Activated naive CD8-positive, alpha-beta T cell treated with anti-CD3 and anti-CD28 coated beads, Interleukin-2, amount 10 ng/mL, durations not matched to agents 7 days and 5 days (primary cell): ENCODE measurements around the gene COIL. TPM values are rescaled to one million over a fixed set of nuclear protein-coding genes. Genes with fewer than 3 reads are reported as not detected.
A peak's percentile ranks its signal among the peaks of the same experiment; 100 is the strongest.
"Not testable (repeated sequence)": the region's sequence is repeated elsewhere in the genome, so short reads cannot be mapped to it uniquely, and the experiment has no call there.

Experiments used
- ATAC-seq: fragments of 150-1000 bp; cut with Tn5 transposase; one replicate; pipeline ENCODE4 v1.10.0; 2021; ENCODE audit warnings: low read depth, moderate library complexity
- POLR2A ChIA-PET: fragments of 350-600 bp; sonication (Branson Sonifier 250); formaldehyde crosslinking; loops from one replicate; lab custom pipeline; 2021; ENCODE audit warnings: antibody characterized with exemption; lab: Charles Lee
- DNase-seq: peaks from one replicate; pipeline ENCODE4 v3.0.0; 2021
- H3K27ac Mint-ChIP-seq: one replicate; pipeline ENCODE4 v1.8.0; 2022; ENCODE audit warnings: mild to moderate bottlenecking, mixed read lengths
- H3K27me3 Mint-ChIP-seq: one replicate; pipeline ENCODE4 v1.8.0; 2022; ENCODE audit warnings: mild to moderate bottlenecking, moderate library complexity, mixed read lengths
- H3K36me3 Mint-ChIP-seq: one replicate; pipeline ENCODE4 v1.8.0; 2021; ENCODE audit warnings: mild to moderate bottlenecking, mixed read lengths
- H3K4me1 Mint-ChIP-seq: one replicate; pipeline ENCODE4 v1.8.0; 2021; ENCODE audit warnings: mixed read lengths
- H3K4me3 Mint-ChIP-seq: one replicate; pipeline ENCODE4 v1.8.0; 2022; ENCODE audit warnings: mild to moderate bottlenecking, moderate library complexity, mixed read lengths
- H3K9me3 Mint-ChIP-seq: one replicate; pipeline ENCODE4 v1.8.0; 2021; ENCODE audit warnings: mixed read lengths
- total RNA-seq, 2 experiments: library from RNA; stranded (reverse); gene quantifications; one replicate each; pipeline ENCODE4 v1.2.3, GENCODE V29; 2021

The COIL gene
- total RNA-seq, 2 experiments from 2014 or later: 16.4 TPM

- Mint-ChIP-seq H3K36me3 (no peaks in the 10 kb centered on the region), H3K9me3 (peaks cover 2% of the 10 kb centered on the region), H3K4me3 (no peak overlapping the region), H3K27me3 (peaks cover 48% of the 10 kb centered on the region), H3K4me1 (peaks cover 11% of the 10 kb centered on the region), H3K27ac (no peak overlapping the region)
- no peak for ATAC-seq
- no peak for DNase-seq
- POLR2A ChIA-PET: no interaction called here
Measured at GRCh38 chr17:56973520-56973919, 12.7 kb upstream of the COIL start.

GRCh38 chr17:56972111-56972730 lies 11.4 kb upstream of the COIL start:
- Mint-ChIP-seq H3K36me3 (no peaks in the 10 kb centered on the region), H3K4me1 (peaks cover 4% of the 10 kb centered on the region), H3K4me3 (no peak overlapping the region), H3K27me3 (peaks cover 50% of the 10 kb centered on the region), H3K27ac (no peak overlapping the region), H3K9me3 (peaks cover 2% of the 10 kb centered on the region)
- DNase-seq: no peak
- POLR2A ChIA-PET: no interaction called here
- no peak for ATAC-seq

- Mint-ChIP-seq H3K27me3 (peaks cover 40% of the 10 kb centered on the region), H3K36me3 (no peaks in the 10 kb centered on the region), H3K4me1 (no peaks in the 10 kb centered on the region), H3K9me3 (peaks cover 2% of the 10 kb centered on the region), H3K27ac (no peak overlapping the region), H3K4me3 (no peak overlapping the region)
- no peak for ATAC-seq
- DNase-seq: no peak
- POLR2A ChIA-PET: no interaction called here
Measured at GRCh38 chr17:56970974-56971373, 10.1 kb upstream of the COIL start.

- no peak for DNase-seq
- H3K4me3 Mint-ChIP-seq: no peak overlapping the region
- peaks cover 2% of the 10 kb centered on the region for H3K4me1 Mint-ChIP-seq
- no peaks in the 10 kb centered on the region for H3K36me3 Mint-ChIP-seq
- peaks cover 24% of the 10 kb centered on the region for H3K27me3 Mint-ChIP-seq
- H3K9me3 Mint-ChIP-seq: peaks cover 2% of the 10 kb centered on the region
- H3K27ac Mint-ChIP-seq: no peak overlapping the region
- ATAC-seq: no peak
- POLR2A ChIA-PET: interaction anchor here (1.2 kb wide), 1 partner anchor 11 kb away, joined by 3 read pairs; the partner anchor contains the start of gene SCPEP1
Measured at GRCh38 chr17:56966338-56966737, 5.5 kb upstream of the COIL start.

- POLR2A ChIA-PET: interaction anchor here (1.4 kb wide), 1 partner anchor 12 kb away, joined by 4 read pairs; no protein-coding TSS in a partner anchor
- DNase-seq, ATAC-seq, H3K4me1 Mint-ChIP-seq, H3K9me3 Mint-ChIP-seq, H3K4me3 Mint-ChIP-seq, H3K36me3 Mint-ChIP-seq, H3K27ac Mint-ChIP-seq: not testable (repeated sequence)
- H3K27me3 Mint-ChIP-seq: peaks cover 19% of the 10 kb centered on the region
Measured at GRCh38 chr17:56965681-56966080, 4.8 kb upstream of the COIL start.

- ATAC-seq, H3K4me1 Mint-ChIP-seq, DNase-seq, H3K4me3 Mint-ChIP-seq, H3K27ac Mint-ChIP-seq, H3K9me3 Mint-ChIP-seq, H3K36me3 Mint-ChIP-seq: not testable (repeated sequence)
- H3K27me3 Mint-ChIP-seq: peaks cover 16% of the 10 kb centered on the region
- POLR2A ChIA-PET: interaction anchor here (1.4 kb wide), 1 partner anchor 12 kb away, joined by 4 read pairs; no protein-coding TSS in a partner anchor
Measured at GRCh38 chr17:56965241-56965640, 4.4 kb upstream of the COIL start.

GRCh38 chr17:56956992-56957391 lies 3.9 kb downstream of the COIL start:
- POLR2A ChIA-PET: no interaction called here
- H3K9me3 Mint-ChIP-seq: no peaks in the 10 kb centered on the region
- no peak overlapping the region for H3K27ac Mint-ChIP-seq
- ATAC-seq (no peak), DNase-seq (no peak)
- no peak overlapping the region for H3K4me3 Mint-ChIP-seq
- H3K36me3 Mint-ChIP-seq: peaks cover 5% of the 10 kb centered on the region
- peaks cover 16% of the 10 kb centered on the region for H3K4me1 Mint-ChIP-seq
- no peaks in the 10 kb centered on the region for H3K27me3 Mint-ChIP-seq

GRCh38 chr17:56949595-56949994 lies 11.3 kb downstream of the COIL start:
- no peaks in the 10 kb centered on the region for H3K9me3 Mint-ChIP-seq
- POLR2A ChIA-PET: no interaction called here
- peak overlapping the region; percentile 20 for H3K27ac Mint-ChIP-seq
- peaks cover 22% of the 10 kb centered on the region for H3K36me3 Mint-ChIP-seq
- ATAC-seq (no peak), DNase-seq (no peak)
- H3K4me1 Mint-ChIP-seq: peaks cover 17% of the 10 kb centered on the region
- no peak overlapping the region for H3K4me3 Mint-ChIP-seq
- H3K27me3 Mint-ChIP-seq: no peaks in the 10 kb centered on the region

- H3K9me3 Mint-ChIP-seq: no peaks in the 10 kb centered on the region
- no peak for DNase-seq
- peaks cover 22% of the 10 kb centered on the region for H3K36me3 Mint-ChIP-seq
- no peak for ATAC-seq
- POLR2A ChIA-PET: no interaction called here
- H3K4me3 Mint-ChIP-seq: no peak overlapping the region
- no peaks in the 10 kb centered on the region for H3K27me3 Mint-ChIP-seq
- no peak overlapping the region for H3K27ac Mint-ChIP-seq
- peaks cover 16% of the 10 kb centered on the region for H3K4me1 Mint-ChIP-seq
Measured at GRCh38 chr17:56948491-56948890, 12.4 kb downstream of the COIL start.

- no peak for ATAC-seq
- POLR2A ChIA-PET: no interaction called here
- H3K9me3 Mint-ChIP-seq: no peaks in the 10 kb centered on the region
Measured at GRCh38 chr17:56947741-56948140, 13.1 kb downstream of the COIL start.

GRCh38 chr17:56945938-56946505 lies 14.8 kb downstream of the COIL start:
- no peak for ATAC-seq
- Mint-ChIP-seq H3K4me1 (peaks cover 14% of the 10 kb centered on the region), H3K27me3 (no peaks in the 10 kb centered on the region), H3K9me3 (no peaks in the 10 kb centered on the region), H3K4me3 (no peak overlapping the region), H3K36me3 (peaks cover 22% of the 10 kb centered on the region), H3K27ac (no peak overlapping the region)
- POLR2A ChIA-PET: no interaction called here
- no peak for DNase-seq

More at GRCh38 chr17:56947741-56948140, 13.1 kb downstream of the COIL start:
- no peak overlapping the region for H3K27ac Mint-ChIP-seq
- H3K4me1 Mint-ChIP-seq: peaks cover 16% of the 10 kb centered on the region
- DNase-seq: no peak
- no peak overlapping the region for H3K4me3 Mint-ChIP-seq
- no peaks in the 10 kb centered on the region for H3K27me3 Mint-ChIP-seq
- H3K36me3 Mint-ChIP-seq: peaks cover 24% of the 10 kb centered on the region

GRCh38 chr17:56943505-56944125 lies 17.2 kb downstream of the COIL start:
- Mint-ChIP-seq H3K9me3 (no peaks in the 10 kb centered on the region), H3K4me1 (peaks cover 4% of the 10 kb centered on the region), H3K27me3 (no peaks in the 10 kb centered on the region), H3K36me3 (peaks cover 14% of the 10 kb centered on the region), H3K27ac (no peak overlapping the region), H3K4me3 (no peak overlapping the region)
- no peak for ATAC-seq
- POLR2A ChIA-PET: no interaction called here
- DNase-seq: no peak

- Mint-ChIP-seq H3K4me3 (no peak overlapping the region), H3K4me1 (peaks cover 14% of the 10 kb centered on the region), H3K9me3 (no peaks in the 10 kb centered on the region), H3K27ac (no peak overlapping the region), H3K27me3 (no peaks in the 10 kb centered on the region), H3K36me3 (peaks cover 23% of the 10 kb centered on the region)
- ATAC-seq (peak; percentile 54), DNase-seq (no peak)
- POLR2A ChIA-PET: interaction anchor here (2.0 kb wide), 1 partner anchor 26 kb away, joined by 10 read pairs; the partner anchor contains the start of gene TRIM25
Measured at GRCh38 chr17:56939869-56940484, 20.9 kb downstream of the COIL start.
